Thyroid gland (tissue), 4 donors: ENCODE results near the gene PPOX. TPM values are rescaled to one million over a fixed set of nuclear protein-coding genes. Genes with fewer than 3 reads are reported as not detected.

Source experiments
- DNase-seq, 2 donors: peaks; one replicate each; pipeline ENCODE4 v3.0.0-alpha.2; 2019
- H3K27ac ChIP-seq, 3 donors: fragments of 200-600 bp; sonication (generic); 1 replicate in 2 of 3; 2 replicates in 1 of 3; pipeline ENCODE4 v1.5.1; 2016 to 2019; ENCODE audit warnings: mild to moderate bottlenecking in 1 of 3, moderate library complexity in 1 of 3
- H3K27me3 ChIP-seq: fragments of 200-600 bp; sonication (generic); one replicate; pipeline ENCODE4 v1.5.1; 2019
- H3K36me3 ChIP-seq, 2 donors: fragments of 200-600 bp; sonication (generic); one replicate each; pipeline ENCODE4 v1.5.1; 2016 to 2019
- H3K4me1 ChIP-seq, 2 donors: fragments of 200-600 bp; sonication (generic); one replicate each; pipeline ENCODE4 v1.5.1; 2017 to 2019
- H3K4me3 ChIP-seq, 3 donors: fragments of 200-600 bp; sonication (generic); replicated peaks in 1 of 3; 1 replicate in 2 of 3; 2 replicates in 1 of 3; pipeline ENCODE4 v1.5.1; 2016; ENCODE audit warnings: mild to moderate bottlenecking in 1 of 3
- H3K9me3 ChIP-seq: fragments of 200-600 bp; sonication (generic); one replicate; pipeline ENCODE4 v1.5.1; 2017
- CTCF ChIP-seq, 6 experiments: fragments of 200-600 bp in 3 of 6; fragments of 450-650 bp in 3 of 6; sonication (generic) in 3 of 6; IDR thresholded peaks; one replicate each; pipeline ENCODE4 v1.5.1; 2016 to 2019; ENCODE audit warnings: antibody characterized with exemption in 6 of 6, mild to moderate bottlenecking in 2 of 6, inconsistent platforms in 1 of 6, moderate library complexity in 1 of 6
- POLR2A ChIP-seq, 2 donors: fragments of 450-650 bp; IDR thresholded peaks; one replicate each; pipeline ENCODE4 v1.6.1; 2017; ENCODE audit warnings: antibody characterized with exemption in 2 of 2, mild to moderate bottlenecking in 2 of 2, moderate library complexity in 1 of 2
- WGBS, 2 donors: methylation state at CpG; one replicate each; pipeline ENCODE4 v1.1.5; 2017; 5-methylcytosine and 5-hydroxymethylcytosine counted together
- intact Hi-C: fragments of 100-400 bp; cut with DNase I; formaldehyde crosslinking; loops from one replicate; pipeline ENCODE4 v1.15.1; 2023
- total RNA-seq, 4 donors: library from RNA; depleted of rRNA; stranded (reverse); fragments of >200 nt; gene quantifications; one replicate each; pipeline ENCODE4 v1.2.3, GENCODE V29; 2016

Gene PPOX
- total RNA-seq, 4 donors from 2014 or later = 12.6 to 30.0 (median 21.8) TPM

- H3K4me1 ChIP-seq = peaks cover 20 to 28% of the 10 kb centered on the region in 2 donors
- 2 to 3% methylated on average over 22 of the region's 22 CpGs for WGBS, 2 donors
- peak in 1 of 2 donors; percentile 12 for TF ChIP-seq POLR2A (IDR thresholded peaks at IDR 0.05)
- no peak for TF ChIP-seq CTCF (IDR thresholded peaks at IDR 0.05)
These were observed 34.5 kb upstream of the PPOX start for GRCh38 chr1:161131523-161132409.

GRCh38 chr1:161132410-161133219, 33.6 kb upstream of the PPOX start, which contains the start of gene DEDD:
Gene DEDD (minus strand): TSS chr1:161132667. CDS start chr1:161124462, 8,205 bp downstream.
- DNase-seq = peak; percentile 96
- peaks cover 6 to 9% of the 10 kb centered on the region in 2 donors for H3K36me3 ChIP-seq
- peaks cover 20 to 28% of the 10 kb centered on the region in 2 donors for H3K4me1 ChIP-seq
- intact Hi-C loops = no loop called here
- TF ChIP-seq CTCF (IDR thresholded peaks at IDR 0.05) = peak in 1 of 6 experiments; percentile 16
- peak in 1 of 2 donors; percentile 54 for TF ChIP-seq POLR2A (IDR thresholded peaks at IDR 0.05)
- H3K27ac ChIP-seq = peak within 1 kb of the TSS; percentile 86 to 98 (median 89)
- no peaks in the 10 kb centered on the region for H3K9me3 ChIP-seq
- WGBS, 2 donors = 0% methylated on average over 26 to 35 of the region's 68 CpGs
- peak within 1 kb of the TSS; percentile 55 to 82 (median 72) for H3K4me3 ChIP-seq
- H3K27me3 ChIP-seq = no peaks in the 10 kb centered on the region

More at GRCh38 chr1:161131523-161132409, 34.5 kb upstream of the PPOX start:
- peak overlapping the region; percentile 86 to 98 (median 89) for H3K27ac ChIP-seq
- peaks cover 10% of the 10 kb centered on the region in 2 donors for H3K36me3 ChIP-seq
- H3K27me3 ChIP-seq = no peaks in the 10 kb centered on the region
- peak; percentile 31 to 35 for DNase-seq
- intact Hi-C loops = no loop called here
- H3K9me3 ChIP-seq = no peaks in the 10 kb centered on the region
- peak overlapping the region; percentile 55 to 82 (median 72) for H3K4me3 ChIP-seq

- intact Hi-C loops = no loop called here
- no peaks in the 10 kb centered on the region for H3K27me3 ChIP-seq
- no peak for DNase-seq
- WGBS, 2 donors = 4 to 7% methylated on average over 11 of the region's 11 CpGs
- no peaks in the 10 kb centered on the region for H3K9me3 ChIP-seq
- H3K27ac ChIP-seq = peak overlapping the region; percentile 86 to 98 (median 89)
- H3K36me3 ChIP-seq = peaks cover 4 to 5% of the 10 kb centered on the region in 2 donors
- H3K4me1 ChIP-seq = peaks cover 20 to 28% of the 10 kb centered on the region in 2 donors
- TF ChIP-seq POLR2A (IDR thresholded peaks at IDR 0.05) (no peak), CTCF (IDR thresholded peaks at IDR 0.05) (no peak)
- peak overlapping the region; percentile 55 to 82 (median 72) for H3K4me3 ChIP-seq
These were observed 32.9 kb upstream of the PPOX start for GRCh38 chr1:161133220-161133740.

GRCh38 chr1:161137881-161138280, 28.3 kb upstream of the PPOX start:
- 73 to 75% methylated on average over 3 of the region's 3 CpGs for whole genome bisulfite sequencing, 2 donors
- TF ChIP-seq CTCF (IDR thresholded peaks at IDR 0.05) = no peak
- no peak for TF ChIP-seq POLR2A (IDR thresholded peaks at IDR 0.05)
- peaks cover 9 to 10% of the 10 kb centered on the region in 2 donors for H3K4me1 ChIP-seq
- no peaks in the 10 kb centered on the region for H3K36me3 ChIP-seq
- no peak overlapping the region for H3K27ac ChIP-seq
- no peak overlapping the region for H3K4me3 ChIP-seq
- intact Hi-C loops = no loop called here
- no peaks in the 10 kb centered on the region for H3K27me3 ChIP-seq
- H3K9me3 ChIP-seq = no peaks in the 10 kb centered on the region
- DNase-seq = no peak
